ENCODE results near the gene NRXN3.

Gene NRXN3

DNA sequence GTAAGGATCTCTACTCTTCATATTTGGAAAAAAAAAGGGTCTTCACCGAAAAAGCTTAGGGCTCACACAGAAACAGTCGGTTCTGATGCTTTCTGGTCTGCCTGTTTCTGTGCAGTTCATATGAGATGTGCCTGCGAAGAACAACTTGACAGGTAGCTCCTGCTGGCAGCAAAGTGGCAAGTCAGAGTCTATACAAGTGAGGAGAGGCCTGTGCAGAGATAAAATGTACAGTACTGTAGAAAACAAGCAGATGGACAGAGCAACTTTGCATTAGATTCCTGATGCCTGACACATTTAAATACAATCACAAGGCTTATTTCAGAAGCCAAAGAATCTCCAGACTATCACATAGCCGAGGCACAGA is 1105.1 kb downstream of the NRXN3 start:
- no peak for DNase-seq

DNA sequence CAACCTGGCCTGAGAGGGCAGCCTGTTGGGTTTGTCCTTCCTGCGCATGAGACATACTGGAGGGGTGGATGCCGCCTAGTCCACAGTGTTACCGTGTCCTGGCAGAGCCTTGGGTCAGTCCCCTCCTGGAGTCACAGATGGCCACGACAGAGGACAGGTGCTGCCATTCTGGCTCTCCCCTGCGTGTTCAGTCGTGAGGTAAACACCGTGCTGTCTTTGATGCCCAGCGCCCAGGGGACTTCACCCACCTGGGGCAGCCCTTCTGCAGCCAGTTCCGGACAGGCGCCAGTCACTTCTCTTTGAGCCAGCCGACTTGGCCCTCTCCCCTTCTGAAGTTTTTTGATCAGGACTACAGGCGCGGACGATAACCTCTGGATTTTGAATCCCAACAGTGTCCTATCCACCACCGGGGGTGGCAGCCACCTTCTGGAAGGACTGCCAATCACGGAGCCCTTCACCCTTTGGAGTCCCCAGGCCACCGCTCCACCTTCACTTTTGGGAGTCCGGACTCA is 1108.2 kb downstream of the NRXN3 start:
- DNase-seq, result no peak

GRCh38 chr14:79278798-79279644 is 1108.8 kb downstream of the NRXN3 start:
- DNase-seq, result no peak

- no peak for DNase-seq
Observed at GRCh38 chr14:79279645-79280597, 1109.7 kb downstream of the NRXN3 start.

- DNase-seq, result no peak
Observed at GRCh38 chr14:79281244-79282152, 1111.3 kb downstream of the NRXN3 start.

DNA sequence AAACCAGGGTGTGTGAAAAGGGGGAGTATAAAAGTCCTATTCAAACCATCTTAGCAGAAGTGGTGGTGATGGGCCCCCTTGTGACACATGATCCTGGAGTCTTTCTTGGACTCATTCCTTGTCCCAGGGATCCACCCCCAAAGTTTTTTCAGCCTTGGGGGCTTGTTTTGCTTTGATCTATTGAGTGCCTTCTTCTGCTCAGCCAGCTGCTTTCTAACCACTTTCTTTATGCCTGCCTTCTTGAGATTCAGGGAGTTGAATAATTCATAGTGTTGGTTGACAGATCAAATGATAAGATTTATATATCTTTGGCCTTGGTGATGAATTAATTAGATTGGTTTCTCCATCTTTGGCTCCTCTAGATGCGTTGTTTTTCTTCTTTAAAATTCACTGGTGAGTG is 1114.4 kb downstream of the NRXN3 start:
- DNase-seq, result no peak

DNA sequence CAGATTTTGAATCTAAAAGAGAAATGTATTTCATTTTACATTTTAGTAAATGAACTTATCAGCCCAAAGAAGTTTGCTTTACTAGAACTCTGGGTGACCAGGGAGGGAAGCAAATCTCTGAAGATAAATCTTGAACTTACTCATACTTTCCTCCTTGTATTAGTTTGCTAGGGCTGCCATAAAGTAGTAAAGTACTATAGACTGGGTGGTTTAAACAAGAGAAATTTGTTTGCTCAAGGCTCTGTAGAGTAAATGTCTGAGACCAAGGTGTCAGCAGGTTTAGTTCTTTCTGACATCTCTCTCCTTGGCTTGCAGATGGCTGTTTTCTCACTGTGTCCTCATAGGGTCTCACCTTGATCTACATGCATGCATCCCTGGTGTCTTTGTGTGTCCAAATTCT is 1115.1 kb downstream of the NRXN3 start:
- DNase-seq, result no peak

GRCh38 chr14:79287976-79288375 is 1117.8 kb downstream of the NRXN3 start:
- DNase-seq, result no peak

- DNase-seq, result no peak
Observed at GRCh38 chr14:79293482-79294177, 1123.5 kb downstream of the NRXN3 start.

DNA sequence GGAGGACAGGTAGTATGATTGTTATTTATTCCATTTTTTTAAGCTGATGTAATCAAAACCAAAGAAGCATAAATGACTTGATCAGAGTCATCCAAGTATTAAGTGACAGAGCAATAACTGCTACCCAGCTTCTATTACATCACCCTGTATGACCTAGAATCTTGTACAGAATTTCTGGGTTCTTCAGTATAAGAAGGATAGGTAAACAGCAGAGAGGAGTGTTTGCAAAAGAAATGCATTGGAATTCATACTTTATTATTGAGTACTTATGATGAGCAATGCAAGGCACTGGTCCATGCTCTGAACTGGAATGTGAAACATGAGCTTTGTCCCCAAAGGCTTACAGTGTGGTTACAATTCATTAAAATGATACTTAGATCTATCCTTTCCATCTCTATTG is 1124.3 kb downstream of the NRXN3 start:
- DNase-seq, result no peak

DNA sequence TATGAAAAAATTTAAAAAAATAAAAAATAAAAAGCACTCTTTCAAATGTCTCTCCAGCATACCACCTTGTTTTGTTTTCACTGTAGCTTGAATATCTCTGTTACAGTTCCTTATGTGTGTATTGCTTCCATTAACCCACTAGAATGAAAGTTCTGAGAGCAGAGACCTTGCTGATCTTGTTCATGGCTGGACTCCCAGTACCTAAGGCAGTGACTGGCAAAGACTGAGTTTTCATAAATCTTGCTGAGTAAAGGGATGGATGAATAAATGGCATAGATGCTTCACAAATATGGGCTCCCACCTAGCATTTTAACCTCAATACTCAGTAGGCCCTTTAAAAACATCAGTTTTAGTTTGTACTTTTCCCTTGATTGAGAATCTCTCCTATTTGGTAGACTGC is 1125.2 kb downstream of the NRXN3 start:
- DNase-seq, result no peak

DNA sequence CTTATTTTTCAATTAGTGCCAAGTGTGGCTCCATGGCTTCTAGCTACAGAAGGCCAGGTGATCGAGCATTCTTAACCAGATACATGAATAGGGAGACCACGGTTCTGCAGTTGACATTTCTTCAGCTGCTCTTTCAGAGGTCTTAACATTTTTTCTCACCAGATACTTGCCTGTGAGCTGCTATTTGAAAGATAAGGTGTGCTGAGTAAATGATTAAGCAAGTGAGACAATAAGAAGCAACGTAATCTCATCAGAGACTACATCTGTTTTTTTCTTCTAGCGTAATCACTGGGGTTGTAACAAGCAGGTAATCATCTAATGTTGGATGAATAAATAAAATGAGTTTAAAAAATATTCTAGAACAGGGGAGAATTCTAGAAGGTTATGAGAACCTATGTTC is 1128.2 kb downstream of the NRXN3 start:
- no peak for DNase-seq

DNA sequence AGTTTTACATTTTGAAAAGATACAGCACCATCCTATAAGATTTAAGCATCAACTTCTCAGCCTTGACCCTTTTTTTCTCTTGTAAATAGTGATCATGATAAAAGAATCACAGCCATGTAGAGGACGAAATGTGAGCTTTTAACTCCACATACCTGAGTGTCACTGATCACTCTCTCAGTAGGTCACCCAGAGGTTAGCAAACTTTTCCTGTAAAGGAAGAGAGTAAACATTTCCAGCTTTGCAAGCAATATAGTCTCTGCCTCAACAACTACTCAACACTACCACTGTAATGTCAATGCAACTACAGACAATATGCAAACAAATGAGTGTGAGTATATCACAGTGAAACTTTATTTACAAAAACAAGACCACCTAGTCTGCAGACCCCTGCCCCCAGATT is 1129.0 kb downstream of the NRXN3 start:
- no peak for DNase-seq

GRCh38 chr14:79304279-79304678 is 1134.1 kb downstream of the NRXN3 start:
- DNase-seq, result no peak

- DNase-seq, result no peak
Observed at GRCh38 chr14:79306546-79306945, 1136.4 kb downstream of the NRXN3 start.

DNA sequence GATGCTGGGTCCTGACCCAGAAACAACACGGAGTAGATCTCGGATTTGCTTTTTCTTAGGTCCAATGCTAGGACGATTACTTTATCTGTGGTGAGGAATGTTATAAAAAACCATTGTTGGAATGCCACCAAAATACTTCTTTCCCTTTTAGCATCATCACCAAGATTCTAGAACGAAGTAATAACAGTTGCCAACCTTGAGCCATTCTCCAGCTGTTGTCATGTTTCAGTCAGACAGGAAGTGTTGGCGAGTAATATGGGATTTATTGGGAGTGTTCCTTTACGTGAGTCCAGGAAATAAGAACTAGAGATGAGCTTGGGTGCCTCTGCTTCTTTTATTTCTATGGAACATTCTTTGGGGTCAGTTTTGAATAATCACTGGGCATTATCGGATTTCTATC is 1148.2 kb downstream of the NRXN3 start:
- no peak for DNase-seq

DNA sequence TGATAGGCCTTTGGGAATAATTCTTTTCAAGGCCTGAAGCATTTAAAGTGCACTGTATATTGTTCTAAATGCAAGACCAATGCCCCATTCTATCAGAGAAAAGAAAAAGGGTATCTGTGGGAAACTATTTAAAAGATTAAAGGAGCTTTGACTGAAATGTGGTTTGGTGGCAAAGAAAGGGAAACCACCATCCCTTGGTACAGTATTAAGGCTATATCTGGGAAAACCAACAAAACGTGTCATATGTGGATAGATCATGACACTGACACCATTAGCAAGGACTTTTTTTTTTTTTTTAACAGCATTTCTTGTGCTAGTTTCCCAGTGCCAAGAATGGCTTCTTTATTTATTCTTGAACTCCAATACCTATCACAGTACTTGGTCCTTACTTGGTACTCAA is 1150.4 kb downstream of the NRXN3 start:
- DNase-seq, result no peak

DNA sequence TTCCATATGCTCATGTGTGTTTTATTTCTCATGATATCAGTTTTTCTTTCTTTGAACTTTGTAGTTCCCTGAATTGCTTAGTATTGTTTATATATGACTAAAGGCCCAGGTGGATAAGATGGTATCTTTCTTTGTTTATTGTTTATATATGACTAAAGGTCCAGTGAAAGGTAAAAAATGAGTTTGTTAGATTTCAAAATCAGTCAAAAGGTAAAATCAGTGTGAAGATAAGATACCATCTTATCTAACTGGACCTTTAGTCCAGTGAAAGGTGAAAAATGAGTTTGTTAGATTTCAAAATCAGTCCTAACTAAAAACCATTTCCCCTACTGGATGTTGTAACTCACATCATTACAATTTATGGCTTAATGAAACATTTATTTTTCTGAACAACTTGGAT is 1150.9 kb downstream of the NRXN3 start:
- DNase-seq, result no peak

DNA sequence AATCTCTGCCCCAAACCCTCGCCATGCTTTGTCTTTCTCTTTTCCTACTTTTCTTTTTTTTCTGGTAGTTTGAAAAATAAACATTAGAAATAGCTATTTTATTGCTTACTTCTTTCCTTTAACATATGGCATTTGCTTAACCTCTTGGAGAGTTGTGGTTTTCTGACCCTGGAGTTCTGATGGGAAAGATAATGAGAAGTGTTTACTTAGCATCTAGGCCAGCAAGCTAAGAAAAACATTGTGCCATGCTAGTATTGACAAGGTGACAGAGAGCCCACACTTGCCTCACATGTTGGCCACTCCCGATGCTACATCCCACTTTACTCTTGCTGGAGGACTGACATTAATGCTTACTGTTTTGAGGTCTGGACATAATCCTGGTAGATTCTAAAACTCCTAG is 1154.9 kb downstream of the NRXN3 start:
- DNase-seq, result no peak

DNA sequence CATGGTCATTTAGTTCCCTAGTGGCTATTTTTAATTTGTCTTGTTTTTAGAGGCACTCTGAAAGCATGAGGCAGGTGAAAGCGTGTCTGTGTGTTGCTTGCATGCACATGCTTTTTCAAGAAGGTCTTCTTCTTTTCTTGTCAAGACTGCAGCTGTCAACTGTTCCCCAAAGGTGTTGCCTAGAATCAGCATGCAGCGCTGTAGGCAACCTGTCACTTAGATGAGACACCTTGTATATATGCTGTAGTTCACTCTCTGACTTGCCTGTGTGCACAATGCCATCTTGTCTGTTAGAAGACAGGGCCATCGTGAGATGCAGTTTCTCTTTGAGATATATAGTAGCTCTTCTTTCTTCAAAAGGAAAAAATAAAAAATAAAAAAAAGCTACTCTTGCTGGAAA is 1155.4 kb downstream of the NRXN3 start:
- DNase-seq, result no peak

GRCh38 chr14:79328863-79329262 is 1158.7 kb downstream of the NRXN3 start:
- DNase-seq, result no peak

- DNase-seq, result no peak
Observed at GRCh38 chr14:79331830-79332229, 1161.7 kb downstream of the NRXN3 start.

All from CD4-positive, alpha-beta T cell treated with Interleukin-10 for 1 hour (primary cell).